PC-9 (cell line): ENCODE results near the gene MAST2. TPM values are rescaled to one million over a fixed set of nuclear protein-coding genes. Genes with fewer than 3 reads are reported as not detected.

ENCODE experiments used
- BruUV-seq: library from RNA; stranded (reverse); fragments of 400-500 nt; replicated peaks from 2 replicates; lab custom pipeline; 2021; lab: Mats Ljungman, UMichigan
- CTCF ChIA-PET: fragments of 300-600 bp; sonication (Branson Sonifier 250); formaldehyde crosslinking; loops from one replicate; lab custom pipeline; 2022; ENCODE audit warnings: antibody characterized with exemption; lab: Charles Lee
- POLR2A ChIA-PET: fragments of 300-600 bp; sonication (Branson Sonifier 250); formaldehyde crosslinking; loops from one replicate; lab custom pipeline; 2022; ENCODE audit warnings: antibody characterized with exemption; ENCODE audit not compliant: unreplicated experiment; lab: Charles Lee
- DNase-seq, 2 experiments: peaks; one replicate each; pipeline versions ENCODE4 v3.0.0 to v3.0.0-alpha.2; 2015 to 2022; ENCODE audit warnings: mixed read lengths in 1 of 2
- H2AFZ ChIP-seq: fragments of 200-600 bp; sonication (generic); 2 replicates; pipeline ENCODE4 v1.8.1; 2017; ENCODE audit warnings: antibody characterized with exemption
- H3F3A ChIP-seq: fragments of 200-600 bp; sonication (generic); 2 replicates; pipeline ENCODE4 v1.8.1; 2017; ENCODE audit warnings: antibody characterized with exemption, mild to moderate bottlenecking, low read depth; ENCODE audit not compliant: insufficient read depth
- H3K27ac ChIP-seq: fragments of 200-600 bp; sonication (generic); 2 replicates; pipeline ENCODE4 v1.6.1; 2016; ENCODE audit warnings: mixed run types
- H3K27me3 ChIP-seq: fragments of 200-600 bp; sonication (generic); 2 replicates; pipeline ENCODE4 v1.6.1; 2016; ENCODE audit warnings: low read depth, mixed run types; ENCODE audit not compliant: insufficient read depth
- H3K36me3 ChIP-seq: fragments of 200-600 bp; sonication (generic); 2 replicates; pipeline ENCODE4 v1.6.1; 2016; ENCODE audit warnings: low read depth, mixed run types
- H3K4me1 ChIP-seq: fragments of 200-600 bp; sonication (generic); replicated peaks from 2 replicates; pipeline ENCODE4 v1.6.1; 2016; ENCODE audit warnings: mixed run types; ENCODE audit not compliant: insufficient read depth
- H3K4me2 ChIP-seq: fragments of 200-600 bp; sonication (generic); 2 replicates; pipeline ENCODE4 v1.6.1; 2017; ENCODE audit warnings: mixed run types
- H3K4me3 ChIP-seq: fragments of 200-600 bp; sonication (generic); 2 replicates; pipeline ENCODE4 v1.6.1; 2016; ENCODE audit warnings: mixed run types
- H3K79me2 ChIP-seq: fragments of 200-600 bp; sonication (generic); 2 replicates; pipeline ENCODE4 v1.6.1; 2017; ENCODE audit warnings: low read depth, mixed run types
- H3K9me2 ChIP-seq: fragments of 200-600 bp; sonication (generic); 2 replicates; pipeline ENCODE4 v1.8.1; 2017; ENCODE audit warnings: mild to moderate bottlenecking; ENCODE audit not compliant: insufficient read depth
- H3K9me3 ChIP-seq: fragments of 200-600 bp; sonication (generic); 2 replicates; pipeline ENCODE4 v1.8.1; 2016; ENCODE audit warnings: low read depth; ENCODE audit not compliant: insufficient read depth
- H4K20me1 ChIP-seq: fragments of 200-600 bp; sonication (generic); 2 replicates; pipeline ENCODE4 v1.8.1; 2017; ENCODE audit not compliant: insufficient read depth
- EZH2 ChIP-seq: fragments of 200-600 bp; sonication (generic); IDR thresholded peaks from 2 replicates; pipeline ENCODE4 v1.8.0; 2017; ENCODE audit warnings: antibody characterized with exemption, low read depth
- intact Hi-C: fragments of 100-400 bp; cut with micrococcal nuclease; formaldehyde crosslinking; loops from one replicate; pipeline ENCODE4 v1.10.0; 2022; ENCODE audit not compliant: unreplicated experiment
- total RNA-seq: library from RNA; stranded (reverse); gene quantifications from 2 replicates; pipeline ENCODE4 v1.2.3, GENCODE V29; 2021
- TF ChIP-seq, protein P1 (sequence below): fragments of 200-600 bp; sonication (generic); conservative IDR thresholded peaks from 2 replicates; pipeline ENCODE4 v1.6.1; 2017; ENCODE audit warnings: mixed run types, antibody characterized with exemption, mild to moderate bottlenecking, moderate library complexity

Gene MAST2
- total RNA-seq, 1 experiment from 2014 or later: 58.8 TPM

DNA sequence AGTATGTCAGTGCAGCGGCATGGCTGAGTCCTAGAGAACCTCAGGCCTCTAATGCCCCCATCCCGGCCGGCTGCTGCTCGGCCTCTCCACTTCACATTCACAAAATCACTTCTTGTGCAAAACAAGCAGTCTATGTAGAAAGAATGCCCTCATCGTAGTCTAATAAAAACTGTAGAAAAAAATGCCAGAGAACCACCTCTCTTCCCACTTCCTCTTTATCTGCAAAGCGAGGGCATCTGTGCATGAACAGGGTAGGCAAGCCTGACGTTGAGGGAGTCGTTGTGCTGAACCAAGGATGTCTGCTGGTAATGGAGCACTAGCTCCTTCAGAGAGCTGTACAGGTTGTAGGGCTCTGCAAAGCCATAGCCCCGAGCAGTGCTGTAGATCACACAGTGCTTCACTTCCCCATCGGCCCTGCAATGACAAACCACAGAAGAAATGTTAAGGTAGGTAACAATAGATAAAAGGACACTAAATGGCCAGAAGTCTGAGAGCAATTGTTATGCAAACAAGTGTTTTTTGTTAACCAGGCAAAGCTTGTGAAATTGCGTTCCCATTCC, 240.1 kb downstream of the MAST2 start:
- no peak overlapping the region for H3K27ac ChIP-seq
- intact Hi-C loops: no loop called here
- no peaks in the 10 kb centered on the region for H3K27me3 ChIP-seq
- peaks cover 20% of the 10 kb centered on the region for H3K4me1 ChIP-seq
- BruUV-seq: no TSS peak
- TF ChIP-seq, protein P1, sequence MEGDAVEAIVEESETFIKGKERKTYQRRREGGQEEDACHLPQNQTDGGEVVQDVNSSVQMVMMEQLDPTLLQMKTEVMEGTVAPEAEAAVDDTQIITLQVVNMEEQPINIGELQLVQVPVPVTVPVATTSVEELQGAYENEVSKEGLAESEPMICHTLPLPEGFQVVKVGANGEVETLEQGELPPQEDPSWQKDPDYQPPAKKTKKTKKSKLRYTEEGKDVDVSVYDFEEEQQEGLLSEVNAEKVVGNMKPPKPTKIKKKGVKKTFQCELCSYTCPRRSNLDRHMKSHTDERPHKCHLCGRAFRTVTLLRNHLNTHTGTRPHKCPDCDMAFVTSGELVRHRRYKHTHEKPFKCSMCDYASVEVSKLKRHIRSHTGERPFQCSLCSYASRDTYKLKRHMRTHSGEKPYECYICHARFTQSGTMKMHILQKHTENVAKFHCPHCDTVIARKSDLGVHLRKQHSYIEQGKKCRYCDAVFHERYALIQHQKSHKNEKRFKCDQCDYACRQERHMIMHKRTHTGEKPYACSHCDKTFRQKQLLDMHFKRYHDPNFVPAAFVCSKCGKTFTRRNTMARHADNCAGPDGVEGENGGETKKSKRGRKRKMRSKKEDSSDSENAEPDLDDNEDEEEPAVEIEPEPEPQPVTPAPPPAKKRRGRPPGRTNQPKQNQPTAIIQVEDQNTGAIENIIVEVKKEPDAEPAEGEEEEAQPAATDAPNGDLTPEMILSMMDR: no peak
- no peak for TF ChIP-seq EZH2
- no peaks in the 10 kb centered on the region; the same call in 1 of the 2 replicates for H3K9me2 ChIP-seq
- no peak overlapping the region for H3K4me2 ChIP-seq
- no peaks in the 10 kb centered on the region for H4K20me1 ChIP-seq
- ChIA-PET POLR2A (interaction anchor here (0.6 to 0.7 kb wide), 3 partner anchors 10 to 145 kb away, joined by 3 to 5 read pairs (median 3); partner anchors contain the start of gene PIK3R3), CTCF (no interaction called here)
- peaks cover 47% of the 10 kb centered on the region for H3K36me3 ChIP-seq
- peaks cover 6% of the 10 kb centered on the region; the same call in 1 of the 2 replicates for H3K79me2 ChIP-seq
- no peak for DNase-seq
- no peak overlapping the region for H2AFZ ChIP-seq
- no peak overlapping the region for H3K4me3 ChIP-seq
- H3F3A ChIP-seq: peaks cover 79% of the 10 kb centered on the region
- H3K9me3 ChIP-seq: no peaks in the 10 kb centered on the region

DNA sequence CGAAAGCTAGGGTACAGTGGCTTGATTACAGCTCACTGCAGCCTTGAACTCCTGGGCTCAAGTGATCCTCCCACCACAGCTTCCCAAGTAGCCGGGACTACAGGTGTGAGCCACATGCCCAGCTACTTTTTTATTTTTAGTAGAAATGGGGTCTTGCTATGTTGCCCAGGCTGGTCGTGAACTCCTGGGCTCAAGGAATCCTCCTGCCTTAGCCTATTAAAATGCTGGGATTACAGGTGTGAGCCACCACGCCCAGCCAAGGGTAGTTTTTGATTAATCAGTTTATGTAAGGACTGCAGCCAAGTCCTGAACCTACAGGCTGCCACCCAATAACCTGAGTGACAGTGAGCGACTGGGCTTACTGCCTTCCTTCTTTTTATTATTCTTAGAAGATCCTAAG, 240.7 kb downstream of the MAST2 start:
- H3K27me3 ChIP-seq: no peaks in the 10 kb centered on the region
- H3K79me2 ChIP-seq: peaks cover 6% of the 10 kb centered on the region; the same call in 1 of the 2 replicates
- H4K20me1 ChIP-seq: peaks cover 3% of the 10 kb centered on the region; the same call in 1 of the 2 replicates
- no peak overlapping the region for H2AFZ ChIP-seq
- H3K27ac ChIP-seq: no peak overlapping the region
- ChIA-PET CTCF (no interaction called here), POLR2A (interaction anchor here (0.6 to 0.7 kb wide), 3 partner anchors 11 to 144 kb away, joined by 3 to 5 read pairs (median 3); partner anchors contain the start of gene PIK3R3)
- no peak overlapping the region for H3K4me3 ChIP-seq
- H3F3A ChIP-seq: peaks cover 74% of the 10 kb centered on the region
- H3K36me3 ChIP-seq: peaks cover 47% of the 10 kb centered on the region
- H3K9me2 ChIP-seq: no peaks in the 10 kb centered on the region; the same call in 1 of the 2 replicates
- no peak overlapping the region for H3K4me2 ChIP-seq
- TF ChIP-seq, protein P1: no peak
- no peak for TF ChIP-seq EZH2
- no peaks in the 10 kb centered on the region for H3K9me3 ChIP-seq
- intact Hi-C loops: no loop called here
- BruUV-seq: no TSS peak
- DNase-seq: no peak
- H3K4me1 ChIP-seq: peaks cover 20% of the 10 kb centered on the region

DNA sequence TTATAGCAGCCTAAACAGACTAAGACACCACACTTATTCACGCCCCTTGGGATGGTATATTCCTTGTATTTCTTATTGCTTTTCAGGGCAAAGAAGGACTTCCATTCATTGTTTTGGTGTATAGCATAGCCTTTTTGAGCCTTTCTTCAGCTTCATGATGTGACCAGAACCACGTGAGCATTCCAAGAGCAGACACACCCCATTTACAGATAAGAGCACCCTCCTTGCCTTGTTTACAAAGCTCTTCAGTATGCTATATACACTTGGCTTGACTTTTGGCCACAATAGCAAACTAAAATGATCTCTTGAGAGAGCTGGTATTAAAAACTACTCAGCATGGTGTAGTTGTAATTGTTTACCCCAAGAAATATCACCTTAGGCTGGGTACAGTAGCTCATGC, 250.3 kb downstream of the MAST2 start:
- DNase-seq: no peak
- Histone ChIP-seq H3K9me2 (no peaks in the 10 kb centered on the region), H3K36me3 (peaks cover 37% of the 10 kb centered on the region), H3F3A (peaks cover 19% of the 10 kb centered on the region), H3K4me2 (0 out of 2 replicates have a peak overlapping the region, but pooled peaks have one; percentile 6), H3K4me3 (no peak overlapping the region), H3K9me3 (no peaks in the 10 kb centered on the region), H3K4me1 (0 out of 2 replicates have a peak, but pooled peaks cover 5% of the 10 kb centered on the region), H3K27me3 (no peaks in the 10 kb centered on the region), H3K79me2 (no peaks in the 10 kb centered on the region; the same call in 1 of the 2 replicates), H3K27ac (peak overlapping the region; percentile 10; the same call in 1 of the 2 replicates), H2AFZ (no peak overlapping the region), H4K20me1 (peaks cover 2% of the 10 kb centered on the region; the same call in 1 of the 2 replicates)
- intact Hi-C loops: no loop called here
- TF ChIP-seq, protein P1: no peak
- no peak for TF ChIP-seq EZH2
- ChIA-PET POLR2A (interaction anchor here (0.6 to 0.7 kb wide), 5 partner anchors 36 to 359 kb away, joined by 3 to 23 read pairs (median 3); partner anchors contain the start of gene PIK3R3), CTCF (no interaction called here)
- BruUV-seq: no TSS peak
